ENCODE data around the gene CEP250. TPM values are rescaled to one million over a fixed set of nuclear protein-coding genes. Genes with fewer than 3 reads are reported as not detected.
"Not testable (repeated sequence)": the region's sequence is repeated elsewhere in the genome, so short reads cannot be mapped to it uniquely, and the experiment has no call there.

The CEP250 gene
- total and polyA plus RNA-seq, 3 experiments from 2014 or later, result 17.2 to 42.2 (median 34.8) TPM

DNA sequence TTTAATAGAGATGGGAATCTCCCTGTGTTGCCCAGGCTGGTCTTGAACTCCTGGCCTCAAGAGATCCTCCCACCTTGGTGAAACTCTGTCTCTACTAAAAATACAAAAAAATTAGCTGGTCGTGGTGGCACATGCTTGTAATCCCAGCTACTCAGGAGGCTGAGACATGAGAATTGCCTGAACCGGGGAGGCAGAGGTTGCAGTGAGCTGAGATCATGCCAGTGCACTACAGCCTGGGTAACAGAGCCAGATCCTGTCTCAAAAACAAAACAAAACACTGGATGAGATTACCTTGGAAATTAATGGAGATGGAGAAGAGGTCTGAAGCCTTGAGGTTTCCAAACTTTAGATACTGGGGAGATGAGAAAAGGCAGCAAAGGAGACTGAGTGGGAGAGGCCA, 2.1 kb downstream of the CEP250 start:
- Mint-ChIP-seq H3K4me3 (peak overlapping the region in 1 of 7 donors; percentile 70), H3K4me1 (peaks cover 13 to 38% (median 16%) of the 10 kb centered on the region in 3 donors), H3K27ac (peak overlapping the region in 2 of 8 donors; percentile 38 to 52), H3K36me3 (peaks cover 0 to 28% (median 1%) of the 10 kb centered on the region in 3 donors)
- CTCF ChIA-PET, result interaction anchor here (3.1 kb wide), 1 partner anchor 11 kb away, joined by 17 read pairs; no protein-coding TSS in a partner anchor
- H3K4me3 ChIP-seq (ENCODE audit: low read length); H3K9me3 Mint-ChIP-seq; H3K9me3 ChIP-seq (ENCODE audit: low read length); POLR2A ChIA-PET; H3K27ac ChIP-seq (ENCODE audit: low read depth, low read length); H3K36me3 ChIP-seq (ENCODE audit: insufficient read depth, low read length); H3K27me3 ChIP-seq (ENCODE audit: insufficient read depth, low read length, poor library complexity, severe bottlenecking); H3K27me3 Mint-ChIP-seq; DNase-seq: not testable (repeated sequence)
- H3K4me1 ChIP-seq (ENCODE audit: insufficient read depth, low read length), result peaks cover 16% of the 10 kb centered on the region

DNA sequence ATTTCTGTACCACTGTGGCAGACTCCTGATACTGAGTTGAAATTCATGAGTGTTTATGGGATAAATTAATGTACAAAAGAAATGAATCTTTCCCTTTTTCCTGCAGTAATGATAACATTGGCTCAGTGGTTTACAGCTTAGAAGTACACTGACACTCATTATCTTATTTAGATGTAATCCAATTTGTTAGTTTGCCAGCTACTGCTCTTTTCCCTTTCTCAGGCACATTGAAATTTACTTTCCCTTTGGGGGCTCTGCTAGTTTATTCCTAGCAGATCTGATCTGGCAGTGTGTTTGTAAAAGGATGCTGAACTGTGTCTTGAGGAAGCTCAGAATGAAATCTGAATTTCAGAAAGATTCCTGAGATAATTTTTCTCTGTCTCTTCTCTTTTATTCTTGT, 3.0 kb downstream of the CEP250 start:
- H3K4me3 Mint-ChIP-seq, result peak overlapping the region in 1 of 7 donors; percentile 70
- H3K36me3 Mint-ChIP-seq, result peaks cover 0 to 29% (median 1%) of the 10 kb centered on the region in 3 donors
- Histone ChIP-seq H3K9me3 (ENCODE audit: low read length) (no peaks in the 10 kb centered on the region), H3K4me1 (ENCODE audit: insufficient read depth, low read length) (peaks cover 16% of the 10 kb centered on the region), H3K36me3 (ENCODE audit: insufficient read depth, low read length) (peaks cover 4% of the 10 kb centered on the region), H3K27ac (ENCODE audit: low read depth, low read length) (no peak overlapping the region), H3K4me3 (ENCODE audit: low read length) (no peak overlapping the region), H3K27me3 (ENCODE audit: insufficient read depth, low read length, poor library complexity, severe bottlenecking) (no peaks in the 10 kb centered on the region)
- H3K9me3 Mint-ChIP-seq, result no peaks in the 10 kb centered on the region
- no peak for DNase-seq
- ChIA-PET CTCF (no interaction called here), POLR2A (no interaction called here)
- no peaks in the 10 kb centered on the region for H3K27me3 Mint-ChIP-seq
- H3K4me1 Mint-ChIP-seq, result peaks cover 15 to 36% (median 17%) of the 10 kb centered on the region in 3 donors
- H3K27ac Mint-ChIP-seq, result peak overlapping the region in 2 of 8 donors; percentile 46 to 52

DNA sequence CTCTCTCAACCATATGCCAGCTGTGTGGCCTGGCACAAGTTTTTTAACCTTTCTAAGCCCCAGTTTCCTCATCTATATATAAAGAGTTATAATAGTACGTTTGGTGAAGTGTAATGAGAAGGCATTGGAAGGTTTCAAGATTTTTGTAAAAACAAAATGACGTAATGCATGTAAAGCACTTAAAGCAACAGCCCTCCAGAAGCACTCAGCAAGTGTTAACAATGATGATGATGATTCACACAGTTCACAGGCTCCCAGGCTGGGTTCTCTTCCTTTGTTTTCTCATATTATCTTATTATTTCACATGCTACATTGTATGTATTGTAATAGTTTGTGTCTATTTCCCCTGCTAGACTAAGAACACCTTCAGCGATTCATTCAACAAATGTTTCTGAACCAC, 6.2 kb downstream of the CEP250 start:
- no peak overlapping the region for H3K4me3 ChIP-seq (ENCODE audit: low read length)
- no peaks in the 10 kb centered on the region for H3K27me3 Mint-ChIP-seq
- peaks cover 0 to 43% (median 3%) of the 10 kb centered on the region in 3 donors for H3K36me3 Mint-ChIP-seq
- no peaks in the 10 kb centered on the region for H3K27me3 ChIP-seq (ENCODE audit: insufficient read depth, low read length, poor library complexity, severe bottlenecking)
- ChIA-PET CTCF (interaction anchor here (1.7 kb wide), 1 partner anchor 14 kb away, joined by 5 read pairs; no protein-coding TSS in a partner anchor), POLR2A (interaction anchor here (0.7 kb wide), 1 partner anchor 493 kb away, joined by 4 read pairs; the partner anchor contains the start of gene SCAND1)
- H3K9me3 ChIP-seq (ENCODE audit: low read length), result no peaks in the 10 kb centered on the region
- peak overlapping the region in 1 of 7 donors; percentile 76 for H3K4me3 Mint-ChIP-seq
- no peak overlapping the region for H3K27ac ChIP-seq (ENCODE audit: low read depth, low read length)
- H3K36me3 ChIP-seq (ENCODE audit: insufficient read depth, low read length), result peaks cover 4% of the 10 kb centered on the region
- H3K27ac Mint-ChIP-seq, result peak overlapping the region in 3 of 8 donors; percentile 21 to 74 (median 70)
- DNase-seq, result no peak
- H3K9me3 Mint-ChIP-seq, result no peaks in the 10 kb centered on the region
- H3K4me1 ChIP-seq (ENCODE audit: insufficient read depth, low read length), result no peaks in the 10 kb centered on the region
- peaks cover 5 to 19% (median 6%) of the 10 kb centered on the region in 3 donors for H3K4me1 Mint-ChIP-seq

DNA sequence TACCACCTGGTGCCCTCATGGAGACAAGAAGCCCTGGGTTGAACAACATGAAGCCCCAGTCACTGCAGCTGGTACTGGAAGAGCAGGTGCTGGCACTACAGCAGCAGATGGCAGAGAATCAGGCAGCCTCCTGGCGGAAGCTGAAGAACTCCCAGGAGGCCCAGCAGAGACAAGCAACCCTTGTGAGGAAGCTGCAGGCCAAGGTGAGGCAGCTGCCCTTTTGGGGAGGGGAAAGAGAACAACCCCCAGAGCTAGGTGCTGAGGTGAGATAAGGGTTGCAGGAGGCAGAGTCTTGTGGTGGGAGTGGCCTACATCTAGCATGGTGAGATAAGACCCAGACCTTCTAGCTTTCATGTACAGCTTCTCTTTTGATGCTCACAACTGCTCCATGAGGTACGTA, 7.0 kb downstream of the CEP250 start:
- no peaks in the 10 kb centered on the region for H3K9me3 ChIP-seq (ENCODE audit: low read length)
- Mint-ChIP-seq H3K27ac (peak overlapping the region in 4 of 8 donors; percentile 38 to 63 (median 48)), H3K9me3 (no peaks in the 10 kb centered on the region)

DNA sequence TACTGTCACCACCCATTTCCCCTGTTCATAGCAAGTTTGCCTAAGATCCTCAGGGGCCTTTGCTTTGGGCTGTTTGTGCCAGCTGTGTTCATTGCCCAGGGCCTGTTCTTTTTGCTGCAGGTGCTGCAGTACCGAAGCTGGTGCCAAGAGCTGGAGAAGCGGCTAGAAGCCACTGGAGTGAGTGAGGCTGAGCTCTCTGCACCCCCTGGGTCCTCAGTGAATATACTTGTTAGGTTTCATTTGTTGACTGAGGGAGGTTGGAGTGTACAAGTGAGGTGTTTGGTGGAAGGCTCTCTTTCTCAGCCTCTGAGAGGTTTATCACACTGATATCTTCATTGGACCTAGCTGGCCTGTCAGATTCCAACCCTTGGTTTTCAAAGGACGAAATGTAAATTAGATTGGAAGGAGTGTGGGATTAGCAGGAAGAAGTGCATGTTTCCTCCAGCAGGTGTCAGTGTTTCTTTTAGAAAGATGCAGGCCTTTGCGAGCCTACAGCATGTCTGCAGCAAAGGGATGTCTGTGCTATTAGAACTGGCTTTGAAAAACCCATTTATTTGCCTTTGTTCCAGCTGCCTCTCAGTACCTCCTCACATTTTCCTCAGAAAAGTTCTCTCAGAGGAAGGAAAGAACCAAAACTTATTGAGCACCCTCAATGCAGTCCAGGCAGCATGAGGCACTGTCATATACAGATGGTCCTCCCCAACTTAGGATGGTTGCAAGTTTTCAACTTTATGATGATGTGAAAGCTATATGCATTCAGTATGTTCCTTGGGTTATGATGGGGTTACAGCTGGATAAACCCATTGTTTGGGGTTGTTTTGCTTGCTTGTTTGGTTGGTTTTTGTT, 8.3 kb downstream of the CEP250 start:
- H3K27me3 Mint-ChIP-seq, result no peaks in the 10 kb centered on the region
- Histone ChIP-seq H3K4me1 (ENCODE audit: insufficient read depth, low read length) (no peaks in the 10 kb centered on the region), H3K27me3 (ENCODE audit: insufficient read depth, low read length, poor library complexity, severe bottlenecking) (no peaks in the 10 kb centered on the region), H3K4me3 (ENCODE audit: low read length) (no peak overlapping the region), H3K27ac (ENCODE audit: low read depth, low read length) (no peak overlapping the region), H3K9me3 (ENCODE audit: low read length) (no peaks in the 10 kb centered on the region), H3K36me3 (ENCODE audit: insufficient read depth, low read length) (peaks cover 4% of the 10 kb centered on the region)
- ChIA-PET CTCF (interaction anchor here (0.7 to 2.5 kb wide), 18 partner anchors 9 to 628 kb away, joined by 3 to 20 read pairs (median 4); partner anchors contain the start of genes CEP250, RBM39 and SCAND1), POLR2A (interaction anchor here (1.6 kb wide), 1 partner anchor 27 kb away, joined by 5 read pairs; no protein-coding TSS in a partner anchor)
- H3K9me3 Mint-ChIP-seq, result no peaks in the 10 kb centered on the region
- peak overlapping the region in 4 of 8 donors; percentile 11 to 54 (median 31) for H3K27ac Mint-ChIP-seq
- peaks cover 4 to 6% (median 5%) of the 10 kb centered on the region in 3 donors for H3K4me1 Mint-ChIP-seq
- H3K36me3 Mint-ChIP-seq, result peaks cover 0 to 58% (median 6%) of the 10 kb centered on the region in 3 donors
- peak; percentile 26 to 65 (median 49) for DNase-seq
- no peak overlapping the region for H3K4me3 Mint-ChIP-seq

More for the DNA sequence above, 7.0 kb downstream of the CEP250 start:
- H3K36me3 Mint-ChIP-seq, result peaks cover 0 to 48% (median 5%) of the 10 kb centered on the region in 3 donors
- no peaks in the 10 kb centered on the region for H3K27me3 Mint-ChIP-seq
- no peak overlapping the region for H3K4me3 Mint-ChIP-seq
- ChIA-PET CTCF (interaction anchor here (1.4 to 2.4 kb wide), 3 partner anchors 15 to 28 kb away, joined by 3 to 10 read pairs (median 5); no protein-coding TSS in a partner anchor), POLR2A (no interaction called here)
- peaks cover 5 to 16% (median 6%) of the 10 kb centered on the region in 3 donors for H3K4me1 Mint-ChIP-seq
- no peak for DNase-seq
- Histone ChIP-seq H3K27ac (ENCODE audit: low read depth, low read length) (no peak overlapping the region), H3K4me1 (ENCODE audit: insufficient read depth, low read length) (no peaks in the 10 kb centered on the region), H3K36me3 (ENCODE audit: insufficient read depth, low read length) (peaks cover 4% of the 10 kb centered on the region), H3K27me3 (ENCODE audit: insufficient read depth, low read length, poor library complexity, severe bottlenecking) (no peaks in the 10 kb centered on the region), H3K4me3 (ENCODE audit: low read length) (no peak overlapping the region)

DNA sequence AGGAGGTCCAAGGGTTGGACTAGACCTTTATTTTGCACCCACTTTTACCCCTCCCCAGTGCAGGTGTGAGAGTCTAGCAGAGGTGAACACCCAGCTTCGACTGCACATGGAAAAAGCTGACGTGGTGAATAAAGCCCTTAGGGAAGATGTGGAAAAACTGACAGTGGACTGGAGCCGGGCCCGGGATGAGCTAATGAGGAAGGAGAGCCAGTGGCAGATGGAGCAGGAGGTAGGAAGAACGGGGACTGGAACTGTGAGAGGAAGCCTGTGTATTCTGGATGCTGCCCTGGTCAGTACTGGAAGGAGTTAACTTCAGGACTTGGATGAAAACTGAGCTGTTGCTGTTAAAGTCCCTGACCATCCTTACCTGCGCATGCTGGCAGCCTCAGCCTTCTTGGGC, 10.6 kb downstream of the CEP250 start:
- Mint-ChIP-seq H3K27me3 (no peaks in the 10 kb centered on the region), H3K36me3 (peaks cover 0 to 63% (median 5%) of the 10 kb centered on the region in 3 donors), H3K4me3 (no peak overlapping the region), H3K9me3 (no peaks in the 10 kb centered on the region), H3K27ac (peak overlapping the region in 3 of 8 donors; percentile 76 to 90 (median 86)), H3K4me1 (peaks cover 5 to 7% (median 6%) of the 10 kb centered on the region in 3 donors)
- ChIA-PET CTCF (interaction anchor here (0.7 to 1.2 kb wide), 3 partner anchors 18 to 135 kb away, joined by 3 read pairs; no protein-coding TSS in a partner anchor), POLR2A (no interaction called here)
- no peaks in the 10 kb centered on the region for H3K27me3 ChIP-seq (ENCODE audit: insufficient read depth, low read length, poor library complexity, severe bottlenecking)
- H3K27ac ChIP-seq (ENCODE audit: low read depth, low read length), result no peak overlapping the region
- H3K4me1 ChIP-seq (ENCODE audit: insufficient read depth, low read length), result no peaks in the 10 kb centered on the region
- no peaks in the 10 kb centered on the region for H3K36me3 ChIP-seq (ENCODE audit: insufficient read depth, low read length)
- no peak overlapping the region for H3K4me3 ChIP-seq (ENCODE audit: low read length)
- DNase-seq, result no peak
- no peaks in the 10 kb centered on the region for H3K9me3 ChIP-seq (ENCODE audit: low read length)

DNA sequence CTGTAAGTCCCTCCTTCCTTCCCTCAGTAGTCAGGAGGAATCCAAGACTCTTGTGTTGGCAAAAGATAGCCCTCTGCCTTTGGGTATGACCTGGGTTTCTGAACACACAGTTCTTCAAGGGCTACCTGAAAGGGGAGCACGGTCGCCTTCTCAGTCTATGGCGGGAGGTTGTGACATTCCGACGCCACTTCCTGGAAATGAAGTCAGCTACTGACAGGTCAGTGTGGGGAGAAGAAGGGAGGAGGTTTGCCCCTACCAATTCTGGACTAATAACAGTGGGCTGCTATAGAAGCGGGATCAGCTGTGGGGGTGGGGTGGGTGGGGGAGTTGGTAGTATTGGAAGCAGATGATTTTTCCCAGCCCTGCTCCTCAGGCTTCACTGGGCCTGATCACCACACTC, 11.5 kb downstream of the CEP250 start:
- Mint-ChIP-seq H3K4me1 (peaks cover 5 to 8% (median 6%) of the 10 kb centered on the region in 3 donors), H3K36me3 (peaks cover 0 to 60% (median 5%) of the 10 kb centered on the region in 3 donors), H3K27ac (peak overlapping the region in 3 of 8 donors; percentile 8 to 76 (median 47)), H3K4me3 (no peak overlapping the region), H3K27me3 (no peaks in the 10 kb centered on the region), H3K9me3 (no peaks in the 10 kb centered on the region)
- no peak for DNase-seq
- H3K27ac ChIP-seq (ENCODE audit: low read depth, low read length), result no peak overlapping the region
- no peaks in the 10 kb centered on the region for H3K9me3 ChIP-seq (ENCODE audit: low read length)
- H3K36me3 ChIP-seq (ENCODE audit: insufficient read depth, low read length), result no peaks in the 10 kb centered on the region
- H3K4me3 ChIP-seq (ENCODE audit: low read length), result no peak overlapping the region
- CTCF ChIA-PET, result interaction anchor here (0.7 to 2.4 kb wide), 3 partner anchors 19 to 135 kb away, joined by 3 to 9 read pairs (median 3); no protein-coding TSS in a partner anchor
- POLR2A ChIA-PET, result no interaction called here
- H3K4me1 ChIP-seq (ENCODE audit: insufficient read depth, low read length), result no peaks in the 10 kb centered on the region
- H3K27me3 ChIP-seq (ENCODE audit: insufficient read depth, low read length, poor library complexity, severe bottlenecking), result no peaks in the 10 kb centered on the region

Measured in CD8-positive, alpha-beta memory T cell (primary cell).